PC-3 (cell line): ENCODE measurements around the gene KTN1.

Experiments used
- CTCF ChIP-seq: fragments of 300-600 bp; sonication (generic); conservative IDR thresholded peaks from 2 replicates; pipeline ENCODE4 v1.5.1; 2017; ENCODE audit warnings: antibody characterized with exemption, low read depth, mild to moderate bottlenecking, low read length
- EZH2phosphoT487 ChIP-seq: fragments of 300-600 bp; sonication (generic); IDR thresholded peaks from 2 replicates; pipeline ENCODE4 v1.6.1; 2018; ENCODE audit warnings: mild to moderate bottlenecking, antibody characterized with exemption, low read length, borderline replicate concordance

- TF ChIP-seq CTCF (no peak), EZH2phosphoT487 (no peak)
These were observed 93.0 kb downstream of the KTN1 start for GRCh38 chr14:55673048-55673447.
